OCI-LY7 (cell line): Measurements from ENCODE around the gene MMP11. TPM values are rescaled to one million over a fixed set of nuclear protein-coding genes. Genes with fewer than 3 reads are reported as not detected.

Experiments
- BruUV-seq: library from RNA; stranded (reverse); fragments of 400-500 nt; replicated peaks from 2 replicates; lab custom pipeline; 2021; lab: Mats Ljungman, UMichigan
- CTCF ChIA-PET: fragments of 300-600 bp; sonication (Branson Sonifier 250); formaldehyde crosslinking; loops from one replicate; lab custom pipeline; 2022; ENCODE audit warnings: antibody characterized with exemption; ENCODE audit not compliant: unreplicated experiment; lab: Charles Lee
- POLR2A ChIA-PET: fragments of 300-600 bp; sonication (Branson Sonifier 250); formaldehyde crosslinking; loops from one replicate; lab custom pipeline; 2022; ENCODE audit warnings: antibody characterized with exemption; lab: Charles Lee
- DNase-seq: peaks from one replicate; pipeline ENCODE4 v3.0.0-alpha.2; 2015; ENCODE audit warnings: low spot score
- H2AFZ ChIP-seq: fragments of 200-600 bp; sonication (generic), shearing (Covaris generic); 2 replicates; pipeline ENCODE4 v1.6.1; 2014; ENCODE audit warnings: mild to moderate bottlenecking, antibody characterized with exemption, low read length, moderate library complexity
- H3K27ac ChIP-seq: fragments of 200-600 bp; sonication (generic); 2 replicates; pipeline ENCODE4 v1.5.1; 2014; ENCODE audit warnings: mixed run types, low read depth, mild to moderate bottlenecking, moderate library complexity, low read length, inconsistent platforms; ENCODE audit not compliant: poor library complexity, severe bottlenecking
- H3K36me3 ChIP-seq: fragments of 200-600 bp; sonication (generic); 2 replicates; pipeline ENCODE4 v1.6.1; 2014; ENCODE audit warnings: mild to moderate bottlenecking, antibody characterized with exemption, low read length, moderate library complexity, mixed read lengths; ENCODE audit not compliant: insufficient read depth
- H3K4me1 ChIP-seq: fragments of 200-600 bp; sonication (generic); 2 replicates; pipeline ENCODE4 v1.5.1; 2014; ENCODE audit warnings: mild to moderate bottlenecking, low read length; ENCODE audit not compliant: insufficient read depth, poor library complexity, severe bottlenecking
- H3K4me2 ChIP-seq: fragments of 200-600 bp; sonication (generic); 2 replicates; pipeline ENCODE4 v1.6.1; 2014; ENCODE audit warnings: mild to moderate bottlenecking, low read length
- H3K4me3 ChIP-seq: fragments of 200-600 bp; sonication (generic); 2 replicates; pipeline ENCODE4 v1.5.1; 2014; ENCODE audit warnings: mild to moderate bottlenecking, low read depth, low read length; ENCODE audit not compliant: poor library complexity, severe bottlenecking
- H3K79me2 ChIP-seq: fragments of 200-600 bp; sonication (generic); 2 replicates; pipeline ENCODE4 v1.6.1; 2016; ENCODE audit warnings: low read depth, mild to moderate bottlenecking, low read length, moderate library complexity, mixed read lengths; ENCODE audit not compliant: insufficient read depth
- H3K9me2 ChIP-seq: fragments of 200-600 bp; sonication (generic); 2 replicates; pipeline ENCODE4 v1.6.1; 2016; ENCODE audit warnings: mild to moderate bottlenecking, low read length, mixed read lengths; ENCODE audit not compliant: insufficient read depth
- H3K9me3 ChIP-seq: fragments of 200-600 bp; sonication (generic); 2 replicates; pipeline ENCODE4 v1.6.1; 2014; ENCODE audit warnings: mild to moderate bottlenecking, mixed run types, low read length, mixed read lengths
- H4K20me1 ChIP-seq: fragments of 200-600 bp; sonication (generic); 2 replicates; pipeline ENCODE4 v1.6.1; 2014; ENCODE audit warnings: mild to moderate bottlenecking, antibody characterized with exemption, low read length, moderate library complexity, mixed read lengths; ENCODE audit not compliant: insufficient read depth
- CTCF ChIP-seq: fragments of 200-600 bp; sonication (generic); conservative IDR thresholded peaks from 2 replicates; pipeline ENCODE4 v1.5.1; 2014; ENCODE audit warnings: mild to moderate bottlenecking, antibody characterized with exemption, low read length, moderate library complexity, mixed read lengths
- EZH2phosphoT487 ChIP-seq: fragments of 200-600 bp; sonication (generic); IDR thresholded peaks from 2 replicates; pipeline ENCODE4 v1.6.1; 2018; ENCODE audit warnings: low read depth, borderline replicate concordance, mild to moderate bottlenecking, mixed run types, antibody characterized with exemption, low read length, moderate library complexity, mixed read lengths
- intact Hi-C: fragments of 100-400 bp; cut with micrococcal nuclease; formaldehyde crosslinking; loops from one replicate; pipeline ENCODE4 v1.10.0; 2022; ENCODE audit not compliant: unreplicated experiment
- total RNA-seq, 2 experiments: library from RNA; depleted of rRNA in 1 of 2; stranded (reverse); fragments of >200 nt in 1 of 2; shearing (Covaris generic) in 1 of 2; gene quantifications; 2 replicates each; pipeline ENCODE4 v1.2.3, GENCODE V29; 2014 to 2022

The MMP11 gene
- total RNA-seq, 2 experiments from 2014 or later, result 9.2 to 12.9 TPM

- H4K20me1 ChIP-seq, result no peaks in the 10 kb centered on the region
- ChIA-PET POLR2A (interaction anchor here (1.0 to 2.3 kb wide), 2 partner anchors 11 to 101 kb away, joined by 3 to 8 read pairs; partner anchors contain the start of gene SLC2A11), CTCF (no interaction called here)
- peaks cover 11% of the 10 kb centered on the region; the same call in 1 of the 2 replicates for H3K79me2 ChIP-seq
- no peaks in the 10 kb centered on the region for H3K9me3 ChIP-seq
- no peaks in the 10 kb centered on the region for H3K9me2 ChIP-seq
- TF ChIP-seq EZH2phosphoT487 (no peak), CTCF (no peak)
- H3K27ac ChIP-seq, result peak overlapping the region; percentile 95
- H3K4me2 ChIP-seq, result peak overlapping the region; percentile 93
- H3K4me1 ChIP-seq, result peaks cover 48% of the 10 kb centered on the region
- intact Hi-C loops, result loop anchor here (10.0 kb wide), 1 partner anchor 821 kb away; no protein-coding TSS in a partner anchor
- no peak for DNase-seq
- H3K36me3 ChIP-seq, result no peaks in the 10 kb centered on the region; the same call in 1 of the 2 replicates
- no TSS peak for BruUV-seq
- peak overlapping the region; percentile 78 for H3K4me3 ChIP-seq
- peak overlapping the region; percentile 14; the same call in 1 of the 2 replicates for H2AFZ ChIP-seq
These were observed 16.9 kb upstream of the MMP11 start for GRCh38 chr22:23755711-23756110.

- POLR2A ChIA-PET, result interaction anchor here (0.7 to 1.0 kb wide), 2 partner anchors 45 to 47 kb away, joined by 4 read pairs; no protein-coding TSS in a partner anchor
- no peak overlapping the region for H3K4me3 ChIP-seq
- H3K79me2 ChIP-seq, result peaks cover 11% of the 10 kb centered on the region; the same call in 1 of the 2 replicates
- peaks cover 41% of the 10 kb centered on the region for H3K4me1 ChIP-seq
- peak; percentile 39 for DNase-seq
- no peak overlapping the region; the same call in 1 of the 2 replicates for H2AFZ ChIP-seq
- TF ChIP-seq CTCF (no peak), EZH2phosphoT487 (no peak)
- no peaks in the 10 kb centered on the region for H3K9me3 ChIP-seq
- H3K9me2 ChIP-seq, result no peaks in the 10 kb centered on the region
- peak overlapping the region; percentile 33 for H3K4me2 ChIP-seq
- intact Hi-C loops, result loop anchor here (10.0 kb wide), 1 partner anchor 822 kb away; no protein-coding TSS in a partner anchor
- no peaks in the 10 kb centered on the region; the same call in 1 of the 2 replicates for H3K36me3 ChIP-seq
- no TSS peak for BruUV-seq
- H4K20me1 ChIP-seq, result no peaks in the 10 kb centered on the region
- CTCF ChIA-PET, result interaction anchor here (0.6 kb wide), 1 partner anchor 100 kb away, joined by 3 read pairs; no protein-coding TSS in a partner anchor
- peak overlapping the region; percentile 57 for H3K27ac ChIP-seq
These were observed 15.8 kb upstream of the MMP11 start for GRCh38 chr22:23756891-23757290.

GRCh38 chr22:23759566-23759965 lies 13.1 kb upstream of the MMP11 start:
- DNase-seq, result no peak
- TF ChIP-seq CTCF, result no peak
- no peak for TF ChIP-seq EZH2phosphoT487
- Histone ChIP-seq H3K79me2 (no peaks in the 10 kb centered on the region), H3K9me2 (no peaks in the 10 kb centered on the region), H3K4me2 (no peak overlapping the region), H3K27ac (no peak overlapping the region), H2AFZ (no peak overlapping the region), H3K4me1 (peaks cover 53% of the 10 kb centered on the region), H3K4me3 (no peak overlapping the region), H3K36me3 (peaks cover 20% of the 10 kb centered on the region), H3K9me3 (no peaks in the 10 kb centered on the region), H4K20me1 (no peaks in the 10 kb centered on the region)
- no TSS peak for BruUV-seq
- POLR2A ChIA-PET, result no interaction called here
- CTCF ChIA-PET, result interaction anchor here (1.4 kb wide), 1 partner anchor 12 kb away, joined by 3 read pairs; no protein-coding TSS in a partner anchor
- intact Hi-C loops, result loop anchor here (10.0 kb wide), 1 partner anchor 825 kb away; no protein-coding TSS in a partner anchor
